ENCODE measurements around the gene UTS2B.

DNA sequence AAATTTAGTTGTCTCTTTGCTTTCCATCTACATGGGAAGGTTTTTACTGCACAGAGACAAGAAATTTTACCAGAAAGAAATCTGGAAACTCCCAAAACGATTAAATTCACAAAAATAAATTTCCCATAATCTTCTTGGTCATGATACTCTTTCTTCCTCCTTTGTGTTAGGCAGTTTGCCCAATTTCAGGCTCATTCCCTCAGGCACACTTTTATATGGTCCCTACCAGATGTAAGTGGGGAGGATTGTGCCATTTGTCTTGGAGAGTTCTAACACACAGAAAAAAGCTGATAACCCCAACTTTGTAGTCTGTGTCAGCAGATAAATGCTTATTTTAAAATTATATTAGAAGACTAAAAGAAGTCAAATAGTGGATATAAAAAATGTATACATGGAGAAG lies 50.2 kb downstream of the UTS2B start:
- no peak for TF ChIP-seq ELF1 (tag; IDR thresholded peaks at IDR 0.05)
- TF ChIP-seq BDP1 (IDR thresholded peaks at IDR 0.05; ENCODE audit: insufficient read depth, insufficient read length): no peak
- TF ChIP-seq NRF1 (conservative IDR thresholded peaks at IDR 0.05 in 1 of 2, IDR thresholded peaks at IDR 0.05 in 1 of 2): no peak
- no peak for TF ChIP-seq BHLHE40 (IDR thresholded peaks at IDR 0.05; ENCODE audit: low read length)
- TF ChIP-seq FOXA3 (CRISPR knock-in tag; conservative IDR thresholded peaks at IDR 0.05 in 1 of 2, IDR thresholded peaks at IDR 0.05 in 1 of 2): no peak
- TF ChIP-seq, protein P1, sequence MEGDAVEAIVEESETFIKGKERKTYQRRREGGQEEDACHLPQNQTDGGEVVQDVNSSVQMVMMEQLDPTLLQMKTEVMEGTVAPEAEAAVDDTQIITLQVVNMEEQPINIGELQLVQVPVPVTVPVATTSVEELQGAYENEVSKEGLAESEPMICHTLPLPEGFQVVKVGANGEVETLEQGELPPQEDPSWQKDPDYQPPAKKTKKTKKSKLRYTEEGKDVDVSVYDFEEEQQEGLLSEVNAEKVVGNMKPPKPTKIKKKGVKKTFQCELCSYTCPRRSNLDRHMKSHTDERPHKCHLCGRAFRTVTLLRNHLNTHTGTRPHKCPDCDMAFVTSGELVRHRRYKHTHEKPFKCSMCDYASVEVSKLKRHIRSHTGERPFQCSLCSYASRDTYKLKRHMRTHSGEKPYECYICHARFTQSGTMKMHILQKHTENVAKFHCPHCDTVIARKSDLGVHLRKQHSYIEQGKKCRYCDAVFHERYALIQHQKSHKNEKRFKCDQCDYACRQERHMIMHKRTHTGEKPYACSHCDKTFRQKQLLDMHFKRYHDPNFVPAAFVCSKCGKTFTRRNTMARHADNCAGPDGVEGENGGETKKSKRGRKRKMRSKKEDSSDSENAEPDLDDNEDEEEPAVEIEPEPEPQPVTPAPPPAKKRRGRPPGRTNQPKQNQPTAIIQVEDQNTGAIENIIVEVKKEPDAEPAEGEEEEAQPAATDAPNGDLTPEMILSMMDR (IDR thresholded peaks at IDR 0.05 in 2 of 3, conservative IDR thresholded peaks at IDR 0.05 in 1 of 3; ENCODE audit: insufficient read depth in 2 of 3, low read depth in 1 of 3, low read length in 3 of 3): no peak
- no peak for TF ChIP-seq RFX5 (IDR thresholded peaks at IDR 0.05; ENCODE audit: low read depth, low read length)
- no peak for TF ChIP-seq MLX (CRISPR knock-in tag; conservative IDR thresholded peaks at IDR 0.05)
- TF ChIP-seq, protein P2, sequence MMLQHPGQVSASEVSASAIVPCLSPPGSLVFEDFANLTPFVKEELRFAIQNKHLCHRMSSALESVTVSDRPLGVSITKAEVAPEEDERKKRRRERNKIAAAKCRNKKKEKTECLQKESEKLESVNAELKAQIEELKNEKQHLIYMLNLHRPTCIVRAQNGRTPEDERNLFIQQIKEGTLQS (IDR thresholded peaks at IDR 0.05): no peak
- TF ChIP-seq, protein P2 (CRISPR knock-in tag; conservative IDR thresholded peaks at IDR 0.05): no peak
- no peak for TF ChIP-seq BCL6 (CRISPR knock-in tag; IDR thresholded peaks at IDR 0.05)
- TF ChIP-seq ZNF143 (CRISPR knock-in tag; IDR thresholded peaks at IDR 0.05): no peak
- TF ChIP-seq, protein P3, sequence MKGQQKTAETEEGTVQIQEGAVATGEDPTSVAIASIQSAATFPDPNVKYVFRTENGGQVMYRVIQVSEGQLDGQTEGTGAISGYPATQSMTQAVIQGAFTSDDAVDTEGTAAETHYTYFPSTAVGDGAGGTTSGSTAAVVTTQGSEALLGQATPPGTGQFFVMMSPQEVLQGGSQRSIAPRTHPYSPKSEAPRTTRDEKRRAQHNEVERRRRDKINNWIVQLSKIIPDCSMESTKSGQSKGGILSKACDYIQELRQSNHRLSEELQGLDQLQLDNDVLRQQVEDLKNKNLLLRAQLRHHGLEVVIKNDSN (CRISPR knock-in tag; IDR thresholded peaks at IDR 0.05): no peak
- no peak for TF ChIP-seq FOSL1 (tag; conservative IDR thresholded peaks at IDR 0.05)
- no peak for TF ChIP-seq GABPB2 (CRISPR knock-in tag; conservative IDR thresholded peaks at IDR 0.05)

All from K562 (cell line).